DMS153 treated with DMSO at 0.1 percent for 48 hours (cell line): Measurements from ENCODE around the gene ZNF761.
"Not testable (repeated sequence)": the region's sequence is repeated elsewhere in the genome, so short reads cannot be mapped to it uniquely, and the experiment has no call there.

Experiments
- DNase-seq: peaks from one replicate; lab custom pipeline; 2025; ENCODE audit not compliant: unreplicated experiment; lab: John Stamatoyannopoulos, UW

The ZNF761 gene

DNA sequence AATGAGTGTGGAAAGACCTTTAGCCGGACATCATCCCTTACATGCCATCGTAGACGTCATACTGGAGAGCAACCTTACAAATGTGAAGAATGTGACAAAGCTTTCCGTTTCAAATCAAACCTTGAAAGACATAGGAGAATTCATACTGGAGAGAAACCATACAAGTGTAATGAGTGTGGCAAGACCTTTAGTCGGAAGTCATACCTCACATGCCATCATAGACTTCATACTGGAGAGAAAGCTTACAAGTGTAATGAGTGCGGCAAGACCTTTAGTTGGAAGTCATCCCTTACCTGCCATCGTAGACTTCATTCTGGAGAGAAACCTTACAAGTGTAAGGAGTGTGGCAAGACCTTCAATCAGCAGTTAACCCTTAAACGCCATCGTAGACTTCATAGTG lies 24.0 kb downstream of the ZNF761 start:
- DNase-seq = no peak

DNA sequence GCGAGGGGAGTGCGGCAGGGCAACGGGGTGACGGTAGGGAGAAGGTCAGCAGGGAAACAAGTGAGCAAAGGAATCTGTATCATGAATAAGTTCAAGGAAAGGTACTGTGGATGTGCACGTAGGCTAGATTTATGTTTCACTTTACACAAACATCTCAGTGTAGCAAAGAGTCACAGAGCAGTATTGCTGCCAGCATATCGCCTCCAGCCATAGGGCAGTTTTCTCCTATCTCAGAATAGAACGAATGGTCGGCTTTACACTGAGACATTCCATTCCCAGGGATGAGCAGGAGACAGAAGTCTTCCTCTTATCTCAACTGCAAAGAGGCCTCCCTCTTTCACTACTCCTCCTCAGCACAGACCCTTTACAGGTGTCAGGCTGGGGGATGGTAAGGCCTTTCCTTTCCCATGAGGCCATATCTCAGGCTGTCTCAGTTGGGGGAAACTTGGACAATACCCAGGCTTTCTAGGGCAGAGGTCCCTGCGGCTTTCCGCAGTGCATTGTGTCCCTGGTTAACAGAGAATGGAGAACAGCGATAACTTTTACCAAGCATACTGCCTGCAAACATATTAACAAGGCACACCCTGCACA lies 28.4 kb downstream of the ZNF761 start:
- DNase-seq = not testable (repeated sequence)

DNA sequence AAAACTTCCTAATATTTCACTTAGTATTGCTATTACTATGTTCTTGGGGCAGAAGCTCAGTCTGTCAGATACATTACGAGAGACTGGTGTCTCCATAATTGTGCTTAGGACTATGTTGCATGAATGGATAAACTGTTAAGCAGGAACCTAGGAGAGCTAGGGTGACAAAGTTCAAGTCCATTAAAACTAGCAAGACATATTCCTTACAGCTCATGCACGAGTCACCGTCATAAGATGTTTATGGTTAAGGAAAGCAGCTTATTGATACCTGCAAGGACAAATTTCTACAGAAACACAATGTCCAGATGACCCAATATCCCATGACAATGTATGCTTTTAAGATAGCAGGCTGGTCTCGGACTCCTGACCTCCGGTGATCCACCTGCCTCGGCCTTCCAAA lies 30.1 kb downstream of the ZNF761 start:
- no peak for DNase-seq

DNA sequence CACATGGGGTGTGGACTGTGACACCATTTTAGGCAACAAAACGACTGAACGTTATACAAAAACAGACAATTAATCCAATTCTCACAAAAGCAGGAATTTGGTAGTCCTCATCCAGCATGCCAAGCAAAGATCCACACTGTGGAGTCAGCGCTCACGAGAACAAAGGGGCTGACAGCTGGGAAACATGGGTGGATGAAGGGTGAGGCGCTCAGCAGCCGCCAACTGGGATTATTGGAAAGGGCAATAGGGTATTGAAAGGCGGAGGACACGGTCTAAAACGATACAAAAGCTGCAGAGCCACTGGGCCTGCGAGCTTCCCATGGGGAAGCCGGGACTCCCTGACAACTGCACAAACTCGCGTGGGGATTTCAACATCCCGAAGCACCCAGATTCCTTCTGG lies 31.1 kb downstream of the ZNF761 start:
- DNase-seq = no peak

- DNase-seq = peak; percentile 3
Measured at GRCh38 chr19:53463263-53463662, 31.5 kb downstream of the ZNF761 start.

DNA sequence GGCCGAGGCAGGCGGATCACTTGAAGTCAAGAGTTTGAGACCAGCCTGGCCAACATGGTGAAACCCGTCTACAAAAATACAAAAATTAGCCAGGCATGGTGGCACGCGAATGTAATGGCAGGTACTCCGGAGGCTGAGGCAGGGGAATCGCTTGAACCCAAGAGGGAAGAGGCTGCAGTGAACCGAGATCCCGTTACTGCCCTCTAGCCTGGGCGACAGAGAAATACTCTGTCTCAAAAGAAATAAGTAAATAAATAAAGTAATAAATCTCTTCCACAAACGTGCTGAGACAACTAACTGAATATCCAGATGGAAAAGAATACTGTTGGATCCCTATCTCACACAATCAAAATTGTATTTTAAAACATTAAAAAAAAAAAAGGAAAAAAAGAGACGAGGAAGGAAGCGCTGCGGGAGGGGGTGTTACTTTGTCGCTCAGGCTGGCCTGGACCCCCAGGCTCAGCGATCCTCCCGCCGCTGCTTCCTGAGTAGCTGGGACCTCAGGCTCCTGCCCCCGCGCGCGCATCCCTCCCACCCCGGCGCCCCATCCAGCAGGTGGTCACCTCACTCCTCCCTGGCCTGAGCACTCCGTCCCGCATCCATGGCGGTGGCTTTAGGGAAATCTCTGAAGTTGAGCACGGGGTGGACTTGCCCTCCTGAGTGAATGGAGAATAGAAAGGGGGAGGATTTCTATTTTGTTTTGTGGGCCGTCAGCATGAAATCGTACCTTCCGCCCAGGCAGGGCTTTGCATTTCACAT lies 35.1 kb downstream of the ZNF761 start:
- DNase-seq = peak; percentile 2

DNA sequence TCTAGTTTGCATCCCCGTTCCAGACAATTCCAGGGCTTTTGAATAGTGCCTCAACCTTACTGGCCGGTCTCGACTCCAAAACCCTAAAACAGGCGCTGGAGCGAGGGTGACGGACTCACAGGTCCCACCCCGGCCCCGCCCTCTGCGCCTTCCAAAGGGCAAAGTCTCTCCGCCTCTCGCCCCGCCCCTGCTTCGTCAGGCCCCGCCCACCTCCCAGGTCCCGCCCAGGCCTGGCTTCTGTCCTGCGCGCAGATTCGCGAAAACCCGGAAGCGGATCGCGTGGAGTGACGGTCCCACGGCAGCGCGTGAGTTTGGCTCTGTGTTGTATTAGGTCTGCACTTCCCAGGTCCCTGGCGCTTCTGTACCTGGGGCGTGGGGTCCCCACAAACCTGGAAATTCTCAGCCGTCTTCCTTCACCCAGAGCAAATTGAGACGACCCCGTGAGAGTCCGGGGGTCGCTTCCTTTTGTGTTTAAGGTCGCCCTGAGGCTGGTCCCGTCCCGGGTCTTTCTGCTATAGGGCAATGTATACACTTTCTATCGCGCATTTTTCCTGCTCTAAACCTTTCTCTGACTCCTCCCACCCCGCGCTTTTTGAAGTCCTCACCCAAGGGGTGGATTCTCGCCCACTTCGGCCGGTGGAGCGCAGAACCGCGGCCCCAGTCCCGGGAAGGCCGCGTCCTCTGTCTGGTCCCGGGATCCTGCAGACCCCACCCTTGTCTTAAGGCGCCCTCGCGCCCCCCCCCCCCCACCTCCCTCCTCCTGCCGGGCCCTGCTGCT lies 35.9 kb downstream of the ZNF761 start, which contains the start of gene ZNF813:
Gene ZNF813, plus strand, starts transcription at position 249 of the 778 bp plus-strand sequence. CDS start 16,090 bp downstream, outside the sequence.
- peak; percentile 53 for DNase-seq

DNA sequence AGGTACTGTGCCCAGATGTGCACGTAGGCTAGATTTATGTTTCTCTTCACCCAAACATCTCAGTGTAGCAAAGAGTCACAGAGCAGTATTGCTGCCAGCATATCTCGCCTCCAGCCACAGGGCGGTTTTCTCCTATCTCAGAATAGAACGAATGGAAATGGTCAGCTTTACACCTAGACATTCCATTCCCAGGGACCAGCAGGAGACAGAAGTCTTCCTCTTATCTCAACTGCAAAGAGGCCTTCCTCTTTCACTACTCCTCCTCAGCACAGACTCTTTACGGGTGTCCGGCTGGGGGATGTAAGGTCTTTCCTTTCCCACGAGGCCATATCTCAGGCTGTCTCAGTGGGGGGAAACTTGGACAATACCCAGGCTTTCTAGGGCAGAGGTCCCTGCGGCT lies 36.8 kb downstream of the ZNF761 start:
- not testable (repeated sequence) for DNase-seq

DNA sequence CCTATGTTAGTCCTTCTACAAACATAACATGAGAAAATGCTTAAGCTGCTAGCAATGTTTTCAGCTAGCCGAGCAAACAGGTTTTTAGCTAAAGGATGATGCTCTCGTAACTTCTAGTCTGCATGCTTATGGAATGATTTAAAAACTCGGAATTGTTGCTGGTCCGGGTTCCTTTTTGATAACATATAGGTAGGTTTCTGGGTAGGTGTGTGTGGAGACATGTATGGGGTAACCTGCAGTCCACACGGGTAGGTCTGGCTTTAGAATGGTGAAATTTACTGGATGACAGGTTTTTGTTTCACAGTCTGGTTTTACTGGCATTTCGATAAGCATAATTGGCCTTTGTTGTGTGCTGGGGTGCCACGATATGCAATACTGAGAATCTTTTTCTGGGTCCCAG lies 40.1 kb downstream of the ZNF761 start:
- DNase-seq = no peak

DNA sequence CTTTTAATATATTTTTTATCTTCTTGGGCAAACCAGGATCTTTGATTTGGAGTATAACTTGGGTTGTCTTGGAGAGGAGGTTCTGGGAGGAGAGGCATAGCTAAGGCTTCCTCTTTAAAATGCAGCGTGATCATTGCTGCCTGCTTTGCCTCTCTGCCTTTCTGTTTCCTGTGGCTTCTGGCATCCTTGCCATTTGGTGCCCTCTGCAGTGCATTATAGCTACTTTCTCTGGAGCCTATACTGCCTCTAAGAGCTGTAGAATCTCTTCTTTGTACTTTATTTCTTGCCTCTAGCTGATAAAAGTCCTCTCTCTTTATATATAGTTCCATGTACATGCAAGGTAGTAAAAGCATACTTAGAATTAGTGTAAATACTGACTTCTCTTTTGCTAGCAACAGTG lies 43.0 kb downstream of the ZNF761 start:
- DNase-seq = not testable (repeated sequence)

- DNase-seq = not testable (repeated sequence)
Measured at GRCh38 chr19:53475470-53475869, 43.7 kb downstream of the ZNF761 start.

DNA sequence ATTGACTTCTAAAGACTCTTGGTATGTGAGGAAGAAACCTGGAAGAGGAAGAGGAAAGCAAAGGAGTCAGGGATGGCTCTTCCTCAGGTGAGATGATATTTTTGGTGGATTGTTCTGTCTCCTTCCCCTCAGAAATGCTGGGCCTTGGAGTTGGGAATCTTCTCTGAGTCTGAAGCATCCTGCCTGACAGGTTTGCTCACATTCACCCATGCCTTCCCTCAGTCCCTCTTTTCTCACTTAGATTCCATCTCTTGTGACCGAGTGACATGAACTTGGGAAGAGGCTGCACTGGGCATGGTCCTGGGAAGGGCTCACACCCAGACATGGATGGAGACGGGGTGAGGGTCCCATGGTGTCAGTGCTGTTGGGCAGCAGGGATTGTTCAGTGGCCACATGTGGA lies 52.0 kb downstream of the ZNF761 start:
- DNase-seq = not testable (repeated sequence)

DNA sequence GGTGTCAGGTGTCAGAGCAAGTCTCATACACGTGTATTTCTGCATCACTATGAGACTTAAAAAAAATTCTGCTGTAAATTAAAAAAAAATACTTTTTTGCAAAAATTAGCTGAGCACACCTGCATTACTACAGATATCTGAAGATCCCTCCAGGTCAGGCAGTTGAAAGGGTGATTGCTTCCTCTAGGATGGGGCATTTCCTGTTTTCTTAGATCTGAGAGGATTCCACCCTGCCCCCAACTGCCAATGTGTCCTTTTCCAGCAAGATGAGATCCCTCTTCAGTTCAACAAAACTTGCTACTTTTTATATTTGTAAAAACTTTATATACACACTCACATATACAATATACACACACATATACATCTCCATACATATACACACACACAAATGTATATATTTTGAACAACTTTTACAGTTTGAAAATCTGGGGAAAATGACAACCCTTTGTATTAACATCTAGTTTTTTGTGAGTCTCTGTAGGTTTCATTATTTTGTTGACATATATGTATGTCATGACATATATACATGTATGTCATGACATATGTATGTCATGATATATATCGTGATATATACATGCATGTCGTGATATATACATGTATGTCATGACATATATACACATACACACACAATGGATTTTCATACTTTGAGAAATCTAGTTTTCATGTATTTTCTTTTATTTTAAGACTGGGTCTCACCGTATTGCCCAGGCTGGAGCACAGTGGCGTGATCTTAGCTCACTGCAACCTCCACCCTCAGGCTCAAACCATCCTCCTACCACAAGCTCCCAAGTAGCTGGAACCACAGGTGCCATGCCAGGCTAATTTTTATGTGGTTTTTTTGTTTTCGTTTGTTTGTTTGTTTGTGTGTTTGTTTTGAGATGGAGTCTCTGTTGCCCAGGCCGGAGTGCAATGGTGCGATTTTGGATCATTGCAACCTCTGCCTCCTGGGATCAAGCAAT lies 53.5 kb downstream of the ZNF761 start:
- no peak for DNase-seq

GRCh38 chr19:53492153-53492552 lies 60.4 kb downstream of the ZNF761 start:
- DNase-seq = no peak

- DNase-seq = not testable (repeated sequence)
Measured at GRCh38 chr19:53497311-53498023, 65.7 kb downstream of the ZNF761 start.

DNA sequence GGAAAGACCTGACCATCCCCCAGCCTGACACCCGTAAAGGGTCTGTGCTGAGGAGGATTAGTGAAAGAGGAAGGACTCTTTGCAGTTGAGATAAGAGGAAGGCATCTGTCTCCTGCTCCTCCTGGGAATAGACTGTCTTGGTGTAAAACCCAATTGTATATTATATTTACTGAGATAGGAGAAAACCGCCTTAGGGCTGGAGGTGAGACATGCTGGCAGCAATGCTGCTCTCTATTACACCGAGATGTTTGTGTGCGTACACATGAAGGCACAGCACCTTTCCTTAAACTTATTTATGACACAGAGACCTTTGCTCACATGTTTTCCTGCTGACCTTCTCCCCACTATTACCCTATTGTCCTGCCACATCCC lies 66.2 kb downstream of the ZNF761 start:
- not testable (repeated sequence) for DNase-seq

- not testable (repeated sequence) for DNase-seq
Measured at GRCh38 chr19:53503151-53503550, 71.4 kb downstream of the ZNF761 start.

GRCh38 chr19:53503671-53504364 lies 72.0 kb downstream of the ZNF761 start:
- not testable (repeated sequence) for DNase-seq

DNA sequence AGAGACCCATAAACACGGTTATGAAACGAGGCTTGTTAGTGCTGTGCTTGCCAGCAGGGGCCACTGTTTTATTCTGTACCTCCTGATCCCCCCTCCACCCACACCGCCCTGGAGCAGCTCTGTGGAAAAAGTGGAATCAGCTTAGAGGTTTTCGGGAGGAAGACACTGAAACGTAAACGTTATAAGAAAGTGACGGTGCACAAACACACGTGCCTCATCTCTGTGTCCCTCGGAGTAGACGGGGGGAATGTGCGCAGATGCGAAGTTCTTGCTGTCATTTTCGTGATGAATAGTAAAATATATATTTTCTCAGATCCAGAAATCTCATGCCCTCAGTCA lies 72.5 kb downstream of the ZNF761 start:
- DNase-seq = not testable (repeated sequence)

DNA sequence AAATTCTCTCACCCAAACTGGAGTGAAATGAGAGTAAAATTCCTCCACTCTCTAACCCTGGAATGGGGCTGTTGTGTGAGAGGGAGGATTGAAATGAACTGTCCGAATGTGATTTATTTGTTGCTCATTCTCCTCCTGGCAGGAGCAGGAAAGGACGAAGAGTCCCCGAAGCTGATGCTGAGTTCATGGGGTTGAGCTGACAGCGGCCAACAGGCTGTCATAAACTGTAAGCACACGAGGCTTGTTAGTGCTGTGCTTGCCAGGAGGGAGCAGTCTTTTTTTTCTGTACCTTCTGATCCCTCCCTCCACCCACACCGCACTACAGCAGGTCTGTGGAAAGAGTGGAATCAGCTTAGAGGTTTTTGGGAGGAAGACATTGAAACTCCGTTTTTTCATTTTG lies 73.1 kb downstream of the ZNF761 start:
- no peak for DNase-seq
